ACHN (cell line): Measurements from ENCODE around the gene HS2ST1.
"Not testable (repeated sequence)": the region's sequence is repeated elsewhere in the genome, so short reads cannot be mapped to it uniquely, and the experiment has no call there.

ENCODE experiments used
- DNase-seq: peaks from one replicate; pipeline ENCODE4 v3.0.0-alpha.2; 2015
- in situ Hi-C: cut with HindIII; loops from 2 replicates; pipeline ENCODE4 v1.10.0; 2017; ENCODE audit warnings: low sequenced_read_pairs, low pct_ligation_motif_present, low pct_unique_long_range_greater_than_20kb

HS2ST1 gene

DNA sequence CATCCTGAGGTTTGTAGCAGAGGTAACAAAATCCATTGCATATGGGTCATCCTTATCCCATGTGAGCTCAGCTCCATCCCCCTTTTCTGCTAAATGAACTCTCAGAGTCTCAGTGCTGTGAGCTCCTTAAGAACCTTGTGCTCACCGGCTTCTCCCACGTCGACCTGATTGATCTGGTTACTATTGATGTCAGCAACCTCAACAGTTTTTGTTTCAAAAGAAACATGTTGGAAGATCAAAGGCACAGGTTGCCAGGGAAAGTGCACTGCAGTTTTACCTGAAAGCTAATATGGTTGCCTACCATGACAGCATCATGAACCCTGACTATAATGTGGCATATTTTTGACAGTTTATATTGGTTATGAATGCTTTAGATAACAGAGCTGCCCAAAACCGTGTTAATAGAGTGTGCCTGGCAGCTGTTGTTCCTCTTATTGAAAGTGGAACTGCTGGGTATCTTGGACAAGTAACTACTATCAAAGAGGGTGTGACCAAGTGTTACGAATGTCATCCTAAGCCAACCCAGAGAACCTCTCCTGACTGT lies 131.4 kb downstream of the HS2ST1 start:
- in situ Hi-C loops: no loop called here
- no peak for DNase-seq

GRCh38 chr1:87046951-87047350 lies 132.5 kb downstream of the HS2ST1 start:
- no peak for DNase-seq
- in situ Hi-C loops: no loop called here

- no peak for DNase-seq
- in situ Hi-C loops: no loop called here
Measured at GRCh38 chr1:87048237-87048636, 133.8 kb downstream of the HS2ST1 start.

DNA sequence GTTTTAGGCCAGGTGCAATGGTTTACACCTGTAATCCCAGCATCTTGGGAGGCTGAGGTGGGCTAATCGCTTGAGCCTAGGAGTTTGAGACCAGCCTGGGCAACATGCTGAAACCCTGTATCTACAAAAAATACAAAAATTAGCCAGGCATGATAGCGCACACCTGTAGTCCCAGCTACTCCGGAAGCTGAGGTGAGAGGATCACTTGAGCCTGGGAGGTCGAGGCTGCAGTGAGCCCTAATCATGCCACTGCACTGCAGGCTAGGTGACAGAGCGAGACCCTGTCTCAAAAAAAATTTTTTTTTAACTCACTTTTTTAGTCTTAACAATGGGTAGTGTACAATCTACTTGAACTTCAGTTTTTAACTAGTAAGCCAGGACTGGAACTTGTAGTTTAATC lies 137.5 kb downstream of the HS2ST1 start:
- no peak for DNase-seq
- in situ Hi-C loops: no loop called here

- in situ Hi-C loops: no loop called here
- no peak for DNase-seq
Measured at GRCh38 chr1:87052400-87052799, 138.0 kb downstream of the HS2ST1 start.

DNA sequence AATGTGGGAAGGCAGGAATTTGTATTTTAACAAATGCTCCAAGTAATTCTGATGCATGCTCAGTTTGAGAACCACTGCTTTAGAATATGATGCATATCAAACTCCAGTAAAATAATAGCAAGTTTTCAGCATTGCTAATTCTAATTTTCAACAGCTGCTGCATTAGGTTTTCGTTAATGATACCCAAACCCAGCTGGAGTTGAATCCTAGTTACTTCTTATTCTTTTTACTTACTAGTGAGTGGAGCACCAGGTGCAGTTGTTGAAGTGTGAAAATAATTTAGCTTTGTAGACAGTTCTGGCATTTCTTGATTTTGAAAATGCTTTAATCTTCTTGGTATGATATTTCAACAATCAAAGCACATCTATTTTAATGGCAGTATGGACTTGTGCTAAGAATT lies 138.5 kb downstream of the HS2ST1 start:
- DNase-seq: no peak

GRCh38 chr1:87053446-87053845 lies 139.0 kb downstream of the HS2ST1 start:
- in situ Hi-C loops: no loop called here
- DNase-seq: no peak

More for the DNA sequence above, 138.5 kb downstream of the HS2ST1 start:
- in situ Hi-C loops: no loop called here

DNA sequence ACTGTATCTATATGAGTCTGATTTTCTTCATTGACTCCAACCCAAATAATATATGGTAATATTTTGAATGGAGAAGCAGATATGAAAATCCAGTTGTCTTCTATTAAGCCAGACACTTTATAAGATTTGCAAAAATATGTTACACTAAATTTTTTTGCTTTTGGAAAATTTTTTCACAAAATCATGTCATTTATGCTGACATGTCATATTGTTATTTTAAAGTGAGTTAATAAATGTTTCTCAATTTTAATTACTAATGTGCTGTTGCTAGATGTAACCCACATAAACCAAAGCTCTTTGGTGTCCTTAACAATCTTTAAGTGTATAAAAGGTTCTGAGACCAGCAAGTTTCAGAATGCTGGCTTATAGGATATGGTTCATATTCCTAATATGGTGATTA lies 142.5 kb downstream of the HS2ST1 start:
- DNase-seq: no peak
- in situ Hi-C loops: no loop called here

- in situ Hi-C loops: no loop called here
- DNase-seq: no peak
Measured at GRCh38 chr1:87058343-87058649, 143.9 kb downstream of the HS2ST1 start.

DNA sequence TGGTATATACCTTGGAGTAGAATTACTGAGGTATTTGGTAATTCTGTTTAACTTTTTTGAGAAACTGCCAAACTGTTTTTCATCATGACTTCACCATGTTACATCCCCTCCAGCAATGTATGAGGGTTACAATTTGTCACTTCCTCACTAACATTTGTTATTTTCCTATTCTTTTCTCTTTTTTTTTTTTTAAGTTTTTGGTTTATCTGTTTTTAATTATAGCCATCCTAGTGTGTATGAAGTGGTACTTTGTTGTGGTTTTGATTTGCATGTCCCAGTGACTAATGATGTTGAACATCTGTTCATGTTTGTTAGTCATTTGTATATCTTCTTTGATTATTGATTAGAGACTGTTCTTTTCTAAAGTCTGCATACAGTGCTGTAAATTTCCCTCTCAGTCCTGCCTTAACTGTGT lies 147.3 kb downstream of the HS2ST1 start:
- in situ Hi-C loops: no loop called here
- DNase-seq: no peak

GRCh38 chr1:87062687-87063086 lies 148.3 kb downstream of the HS2ST1 start:
- no peak for DNase-seq
- in situ Hi-C loops: no loop called here

DNA sequence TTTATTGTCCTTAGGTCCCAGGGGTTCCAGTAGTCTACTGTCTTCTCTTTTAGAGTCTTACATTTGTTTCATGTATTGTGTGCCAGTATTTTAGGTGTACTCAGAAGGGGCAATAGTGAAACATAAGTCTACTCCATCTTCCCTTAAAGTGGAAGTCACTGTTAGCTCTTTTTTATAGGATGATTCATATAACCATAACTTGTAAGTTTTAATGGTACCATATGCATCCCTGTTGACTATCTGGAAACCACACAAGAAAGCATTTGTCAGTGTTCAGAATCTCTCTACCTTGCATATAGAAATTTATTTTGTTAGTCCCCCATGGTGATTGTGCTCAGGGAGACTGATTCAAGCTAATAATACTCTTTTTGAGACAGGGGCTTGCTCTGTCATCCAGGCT lies 149.9 kb downstream of the HS2ST1 start:
- in situ Hi-C loops: no loop called here

DNA sequence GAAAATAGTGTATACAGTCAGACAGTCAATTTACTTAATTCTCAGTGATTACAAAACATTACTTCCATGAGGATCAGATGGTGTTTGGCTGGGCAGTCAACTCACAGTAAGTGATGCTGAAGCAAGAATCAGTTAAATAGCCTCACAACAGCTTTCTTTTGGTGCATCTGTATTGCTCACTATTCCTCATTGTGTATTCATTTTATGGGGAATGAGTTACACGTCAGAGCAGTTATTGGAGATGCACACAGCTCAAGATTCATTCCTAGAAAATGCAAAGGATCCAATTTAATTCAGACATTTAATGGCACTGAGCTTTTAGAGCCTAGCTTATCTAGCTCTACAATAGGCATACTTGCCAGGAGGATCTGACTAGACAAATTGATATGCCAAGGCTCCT lies 150.6 kb downstream of the HS2ST1 start:
- in situ Hi-C loops: no loop called here
- no peak for DNase-seq

More for the DNA sequence above, 149.9 kb downstream of the HS2ST1 start:
- DNase-seq: no peak

GRCh38 chr1:87066708-87067107 lies 152.3 kb downstream of the HS2ST1 start:
- in situ Hi-C loops, DNase-seq: not testable (repeated sequence)

- no peak for DNase-seq
- in situ Hi-C loops: no loop called here
Measured at GRCh38 chr1:87072411-87072810, 158.0 kb downstream of the HS2ST1 start.

DNA sequence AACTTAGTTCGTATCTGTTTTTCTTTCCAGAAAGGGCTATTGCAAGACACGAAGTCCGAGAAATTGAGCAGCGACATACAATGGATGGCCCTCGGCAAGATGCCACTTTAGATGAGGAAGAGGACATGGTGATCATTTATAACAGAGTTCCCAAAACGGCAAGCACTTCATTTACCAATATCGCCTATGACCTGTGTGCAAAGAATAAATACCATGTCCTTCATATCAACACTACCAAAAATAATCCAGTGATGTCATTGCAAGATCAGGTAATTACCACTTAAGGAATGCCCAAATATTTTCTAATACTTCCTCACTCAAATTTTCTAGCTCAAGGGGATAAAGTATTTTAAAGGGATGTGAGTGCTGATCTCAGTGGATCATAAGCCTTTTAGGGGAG lies 158.5 kb downstream of the HS2ST1 start:
- no peak for DNase-seq
- in situ Hi-C loops: no loop called here

- in situ Hi-C loops: no loop called here
- no peak for DNase-seq
Measured at GRCh38 chr1:87074001-87074795, 159.8 kb downstream of the HS2ST1 start.

DNA sequence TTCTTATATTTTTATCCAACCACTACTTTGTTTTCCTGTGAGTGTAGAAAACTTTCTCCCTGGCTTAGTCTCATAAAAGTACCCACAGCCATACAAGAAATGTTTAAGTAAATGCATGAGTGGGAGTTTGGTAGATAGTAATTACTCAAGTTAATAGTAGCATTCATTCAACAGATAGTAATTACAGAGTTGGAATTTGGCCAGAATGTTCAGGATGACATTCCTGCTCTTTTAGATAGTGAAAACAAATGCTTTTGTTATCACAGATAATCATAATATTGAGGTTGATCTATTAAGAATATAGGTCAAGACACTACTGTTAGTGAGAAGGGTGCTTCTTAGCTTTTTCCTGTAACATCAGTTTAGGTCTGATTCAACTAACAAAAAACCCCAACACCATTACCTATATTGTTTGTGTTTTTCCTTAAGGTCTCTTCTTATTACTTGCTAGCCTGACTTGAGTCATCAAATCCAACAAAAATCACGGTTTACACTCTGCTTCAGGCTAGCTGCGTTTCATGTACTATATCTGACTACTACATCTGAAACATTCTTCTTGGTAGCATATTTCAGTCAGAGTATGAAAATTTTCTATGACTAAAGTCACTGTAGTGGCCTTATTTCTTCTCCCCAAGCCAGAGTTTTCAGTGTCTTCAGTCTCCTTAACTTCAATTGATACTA lies 163.7 kb downstream of the HS2ST1 start:
- in situ Hi-C loops: no loop called here
- DNase-seq: no peak

DNA sequence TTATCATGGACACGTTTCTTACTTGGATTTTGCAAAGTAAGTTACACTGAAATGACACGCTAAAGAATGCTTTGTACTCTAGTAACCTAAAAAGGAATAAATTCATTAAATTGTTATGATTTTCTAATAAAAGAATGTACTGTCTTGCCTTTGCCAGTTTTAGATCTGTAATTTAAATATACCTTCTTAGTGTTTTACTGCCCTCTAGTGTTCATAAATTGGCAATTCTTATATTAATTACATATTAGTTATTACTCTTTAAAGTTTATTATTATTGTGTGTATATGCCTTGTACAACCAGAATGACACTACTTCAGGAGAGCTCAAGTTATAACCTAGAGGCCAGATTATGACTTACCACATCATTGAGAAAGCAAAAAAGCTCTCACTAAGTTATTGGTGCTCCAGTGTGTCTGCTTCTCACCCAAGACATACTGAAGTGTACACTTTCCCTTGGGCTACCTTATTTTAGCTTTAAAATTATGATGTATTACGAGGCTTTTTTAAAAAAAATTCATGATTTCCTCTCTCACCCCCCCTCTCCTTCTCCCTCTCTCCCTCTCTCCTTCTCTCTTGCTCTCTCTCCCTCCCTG lies 169.9 kb downstream of the HS2ST1 start:
- in situ Hi-C loops: no loop called here
- peak; percentile 39 for DNase-seq

- DNase-seq: no peak
- in situ Hi-C loops: no loop called here
Measured at GRCh38 chr1:87086120-87086519, 171.7 kb downstream of the HS2ST1 start.
